NCI-H2196 (cell line): ENCODE results near the gene EPSTI1.

Experiments
- DNase-seq: peaks from one replicate; lab custom pipeline; 2025; ENCODE audit not compliant: unreplicated experiment; lab: John Stamatoyannopoulos, UW

EPSTI1 gene

DNA sequence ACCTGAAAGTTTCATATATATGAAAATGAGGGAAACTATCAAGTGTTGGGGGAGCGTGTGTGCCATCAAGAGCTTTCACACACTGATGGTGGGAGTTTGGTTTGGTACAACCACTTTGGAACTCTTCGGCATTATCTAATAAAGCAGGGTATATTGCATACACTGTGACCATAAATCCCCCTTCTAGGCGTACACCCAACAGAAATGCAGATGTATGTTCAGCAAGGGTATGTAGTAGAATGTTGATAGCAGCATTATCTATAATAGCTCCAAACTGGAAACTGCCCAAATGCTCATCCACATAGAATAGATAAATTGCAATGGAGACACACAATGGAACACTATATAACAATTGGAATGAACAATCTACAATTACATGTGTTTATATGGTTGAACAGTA is 139.9 kb downstream of the EPSTI1 start:
- DNase-seq = no peak

DNA sequence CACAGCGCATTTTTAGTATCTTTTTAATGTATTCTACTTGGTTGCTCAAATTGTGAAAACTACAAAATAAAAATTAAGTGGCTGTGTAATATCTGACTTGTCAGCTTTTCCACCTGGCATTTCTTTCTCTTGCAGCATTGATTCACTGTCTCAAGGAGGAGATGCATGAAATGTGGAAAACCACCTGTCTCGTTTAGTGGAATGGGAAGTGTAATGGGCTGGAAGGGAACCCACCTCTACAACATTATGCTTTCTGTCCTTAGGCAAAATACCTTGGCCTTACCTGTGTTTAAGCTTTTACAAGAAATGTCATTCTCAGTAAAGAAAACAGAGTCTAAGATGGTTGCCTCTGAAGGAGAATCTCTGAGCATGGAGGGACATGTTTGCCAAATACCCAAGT is 142.8 kb downstream of the EPSTI1 start:
- no peak for DNase-seq

DNA sequence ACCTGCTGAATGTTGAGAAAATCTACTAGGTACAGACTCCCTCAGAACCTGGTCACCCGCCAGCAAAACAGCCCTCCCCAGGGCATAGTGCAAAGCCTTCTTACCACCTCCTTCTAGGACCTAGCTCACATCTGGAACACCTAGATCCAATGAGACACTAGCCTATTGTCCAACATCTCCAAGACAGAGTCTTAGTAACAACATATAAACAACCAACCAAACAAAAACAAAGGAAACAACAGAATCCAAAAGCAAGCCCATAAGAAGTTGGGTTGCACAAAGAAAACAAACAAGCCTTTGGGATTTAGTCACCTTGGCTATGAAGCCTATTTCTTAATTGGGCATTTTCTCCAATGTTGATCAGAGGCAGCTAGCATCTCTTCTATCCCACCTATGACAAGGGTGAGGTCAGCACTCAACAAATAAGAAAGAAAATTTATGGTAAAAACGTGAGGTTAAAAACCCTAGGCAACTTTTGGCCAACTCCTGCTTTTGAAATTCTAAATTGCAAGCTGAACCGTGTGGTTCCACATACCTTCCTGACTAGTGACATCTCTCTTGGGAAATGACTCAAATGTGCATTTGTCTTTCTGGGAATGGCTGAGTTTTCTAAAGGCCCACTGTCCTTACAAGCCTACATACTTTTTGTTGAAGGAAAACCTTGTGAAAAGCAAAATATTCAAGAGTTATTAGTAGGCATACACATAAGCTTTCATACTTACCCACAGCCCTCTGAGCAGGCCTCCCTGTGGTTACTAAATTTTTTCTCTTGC is 144.0 kb downstream of the EPSTI1 start:
- no peak for DNase-seq

DNA sequence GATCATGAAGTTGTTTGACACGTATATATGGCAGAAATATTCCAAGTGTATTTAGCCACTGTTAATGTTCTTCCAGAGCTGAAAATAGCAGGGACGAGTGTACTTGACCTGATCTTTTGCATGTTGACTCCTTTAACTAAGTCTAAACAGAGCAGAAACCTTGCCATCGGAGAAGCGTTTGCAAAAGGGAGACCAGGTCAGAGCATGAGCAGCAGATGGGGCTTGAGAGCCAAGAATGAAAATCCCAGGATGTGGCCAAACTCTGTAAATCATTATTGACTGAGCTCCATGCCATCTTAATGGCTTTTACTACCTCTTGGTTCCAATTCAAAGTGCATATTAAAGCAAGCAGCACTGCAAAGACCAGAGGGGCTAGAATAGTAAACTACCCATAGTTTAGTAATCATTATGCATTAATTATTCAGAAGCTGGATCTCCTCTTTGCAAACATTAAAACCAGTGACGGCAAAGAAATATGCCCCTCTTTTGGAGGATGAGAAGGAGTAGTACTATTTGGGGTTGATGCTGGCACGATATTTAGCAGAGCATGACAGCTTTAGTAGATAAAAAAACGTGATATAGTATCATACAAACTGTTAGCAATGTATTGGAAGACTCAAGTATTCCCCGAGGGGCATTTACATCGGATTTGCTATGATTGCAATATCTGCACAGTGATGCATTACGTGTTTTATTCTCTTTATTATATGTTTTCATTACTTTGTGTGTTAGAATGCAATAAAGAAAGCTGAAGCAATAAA is 154.9 kb downstream of the EPSTI1 start:
- DNase-seq = no peak
